Right renal cortex interstitium (tissue), 3 donors: Measurements from ENCODE around the gene THEMIS. TPM values are rescaled to one million over a fixed set of nuclear protein-coding genes. Genes with fewer than 3 reads are reported as not detected.
"Not testable (repeated sequence)": the region's sequence is repeated elsewhere in the genome, so short reads cannot be mapped to it uniquely, and the experiment has no call there.

ENCODE experiments used
- DNase-seq, 3 donors: peaks; one replicate each; pipeline ENCODE4 v3.0.0-alpha.2; 2013; ENCODE audit warnings: low read depth in 3 of 3, low spot score in 2 of 3
- polyA plus RNA-seq, 3 donors: library from polyadenylated mRNA; unstranded; fragments of 120-200 nt; gene quantifications; one replicate each; pipeline ENCODE4 v1.2.1, GENCODE V29; 2013; ENCODE audit not compliant: insufficient read length in 3 of 3

Gene THEMIS
- polyA plus RNA-seq, 3 donors, result 0.04 TPM; not detected in 2

DNA sequence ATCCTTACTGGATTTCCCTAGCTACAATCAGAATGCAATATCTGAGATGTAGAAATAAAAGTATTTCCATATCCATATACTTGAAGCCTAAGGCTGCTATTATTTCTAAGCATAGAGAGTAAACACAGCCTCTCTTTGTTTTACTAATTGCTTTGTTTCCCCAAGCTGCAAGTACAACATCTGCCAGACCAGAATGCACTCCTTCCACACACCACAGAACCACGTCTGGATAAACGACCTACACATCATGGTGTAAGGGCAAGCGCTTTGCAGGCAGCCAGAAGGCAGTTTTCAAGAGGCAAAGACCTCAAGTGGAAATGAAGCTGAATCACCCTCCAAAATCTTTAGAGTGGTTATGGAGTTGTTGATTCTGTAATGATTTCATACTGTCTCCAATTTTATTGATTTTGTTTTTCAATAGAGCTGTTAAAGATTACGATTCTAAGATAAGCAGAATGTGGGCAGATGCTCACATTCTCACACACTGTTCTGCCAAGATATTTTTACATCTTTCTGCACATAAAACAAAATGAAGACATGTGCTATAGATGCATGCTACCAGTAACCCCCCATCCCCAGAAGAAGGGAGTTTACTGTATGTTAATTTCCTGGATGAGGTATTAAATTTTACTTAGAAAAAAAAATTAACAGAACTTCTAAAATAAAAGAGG, 88.8 kb downstream of the THEMIS start:
- DNase-seq, result no peak

DNA sequence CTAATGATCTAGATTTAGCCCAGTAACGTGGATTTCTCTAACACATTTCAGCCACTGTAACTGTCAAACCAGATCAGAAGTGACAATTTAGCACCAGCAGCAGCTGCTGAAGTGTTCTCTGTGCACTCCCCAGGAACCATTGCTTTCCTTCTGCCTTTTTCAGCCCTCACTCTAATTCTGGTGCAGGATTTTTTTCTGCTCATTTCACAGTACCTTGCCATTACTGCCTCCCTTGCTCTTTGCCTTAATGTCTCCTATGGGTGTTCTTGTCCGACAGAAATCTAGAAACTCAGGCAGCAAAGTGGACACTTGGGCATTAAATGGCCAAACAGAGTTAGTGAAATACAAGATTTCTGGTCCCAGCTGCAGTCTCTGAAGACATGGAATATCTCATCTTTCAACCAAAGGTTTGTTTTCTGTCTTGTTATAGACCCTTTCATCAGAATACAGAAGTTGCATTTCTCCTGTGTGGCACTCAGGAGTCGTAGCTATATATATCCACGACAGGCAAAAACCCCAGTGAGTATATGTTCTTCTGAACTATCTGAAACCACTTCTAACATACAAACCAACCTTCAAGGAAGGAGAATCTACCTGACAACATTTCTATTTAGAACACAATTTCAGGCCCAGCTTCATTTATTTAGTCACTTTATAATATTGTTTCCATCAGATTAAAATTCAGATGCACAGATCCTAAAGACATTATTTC, 92.9 kb downstream of the THEMIS start:
- no peak for DNase-seq

DNA sequence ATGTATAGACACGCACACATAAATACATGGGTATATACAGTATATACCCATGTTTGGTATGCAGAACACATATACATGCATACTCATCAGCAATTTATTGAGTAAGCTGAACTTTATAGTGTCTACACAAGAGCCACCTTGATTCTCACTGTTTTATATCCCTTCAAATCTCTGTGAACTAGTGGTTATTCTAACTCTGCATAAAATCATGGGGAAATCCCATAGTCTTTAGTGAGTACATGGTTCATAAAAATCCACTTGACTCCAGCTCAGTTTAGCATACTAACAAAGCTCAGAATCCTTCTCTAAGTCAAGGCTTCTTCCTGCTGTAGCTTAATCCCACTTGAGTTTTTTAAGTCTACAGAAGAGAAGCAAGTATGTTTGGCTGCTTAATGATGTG, 104.1 kb downstream of the THEMIS start:
- DNase-seq, result no peak

DNA sequence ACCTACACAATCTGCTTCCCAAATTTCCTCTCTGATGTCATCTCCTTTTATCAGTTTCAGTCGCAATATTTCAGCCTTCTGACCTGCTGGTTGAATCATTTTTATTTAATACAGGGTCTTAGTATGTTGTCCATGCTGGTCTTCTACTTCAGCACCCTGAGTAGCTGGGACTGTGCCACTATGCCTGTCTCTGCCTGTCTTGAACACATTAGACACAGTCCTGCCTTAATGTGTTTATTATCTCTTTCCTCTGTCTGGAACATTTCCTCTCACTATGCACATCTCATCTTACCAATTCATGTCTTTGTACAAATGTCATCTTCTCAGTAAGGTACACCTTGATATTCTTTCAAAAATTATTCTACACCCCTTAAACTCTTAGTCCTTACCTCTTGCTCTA, 106.5 kb downstream of the THEMIS start:
- DNase-seq, result no peak

DNA sequence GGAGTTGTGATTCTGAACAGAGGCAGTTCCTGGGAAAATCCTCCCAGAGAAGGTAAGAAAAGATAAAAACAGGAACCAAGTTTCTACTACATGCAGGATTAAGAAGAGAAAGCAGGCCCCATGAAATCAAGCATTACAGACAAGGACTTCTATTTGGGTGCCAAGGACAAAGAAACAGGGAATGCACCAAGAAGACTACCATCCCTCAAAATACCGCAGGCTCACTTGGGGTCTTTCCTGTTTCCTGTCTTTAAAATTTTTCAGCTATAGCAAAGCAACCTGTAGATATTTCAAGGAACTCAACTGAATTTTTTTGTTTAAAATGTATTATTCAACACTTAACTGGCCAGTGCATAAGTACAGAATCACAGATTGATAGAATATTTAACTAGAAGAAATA, 107.5 kb downstream of the THEMIS start:
- DNase-seq, result no peak

DNA sequence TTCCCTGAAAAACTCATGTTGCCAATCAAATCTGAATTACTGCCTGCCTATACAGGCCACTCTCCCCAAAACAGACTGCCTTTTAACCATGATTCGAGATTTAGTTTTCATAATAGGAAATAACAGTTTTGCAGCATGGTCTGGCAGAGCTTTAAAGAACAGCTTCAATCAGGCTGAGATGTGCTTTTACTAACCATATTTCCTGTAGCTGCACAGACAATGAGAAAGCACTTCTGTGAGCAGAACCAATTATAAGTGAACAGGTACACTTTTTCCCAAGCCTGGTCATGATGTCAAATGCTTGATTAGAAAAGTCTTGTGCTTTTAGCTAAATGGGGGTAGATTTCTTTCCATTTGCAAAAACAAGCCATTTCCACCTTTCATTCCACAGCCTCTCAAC, 108.2 kb downstream of the THEMIS start:
- no peak for DNase-seq

DNA sequence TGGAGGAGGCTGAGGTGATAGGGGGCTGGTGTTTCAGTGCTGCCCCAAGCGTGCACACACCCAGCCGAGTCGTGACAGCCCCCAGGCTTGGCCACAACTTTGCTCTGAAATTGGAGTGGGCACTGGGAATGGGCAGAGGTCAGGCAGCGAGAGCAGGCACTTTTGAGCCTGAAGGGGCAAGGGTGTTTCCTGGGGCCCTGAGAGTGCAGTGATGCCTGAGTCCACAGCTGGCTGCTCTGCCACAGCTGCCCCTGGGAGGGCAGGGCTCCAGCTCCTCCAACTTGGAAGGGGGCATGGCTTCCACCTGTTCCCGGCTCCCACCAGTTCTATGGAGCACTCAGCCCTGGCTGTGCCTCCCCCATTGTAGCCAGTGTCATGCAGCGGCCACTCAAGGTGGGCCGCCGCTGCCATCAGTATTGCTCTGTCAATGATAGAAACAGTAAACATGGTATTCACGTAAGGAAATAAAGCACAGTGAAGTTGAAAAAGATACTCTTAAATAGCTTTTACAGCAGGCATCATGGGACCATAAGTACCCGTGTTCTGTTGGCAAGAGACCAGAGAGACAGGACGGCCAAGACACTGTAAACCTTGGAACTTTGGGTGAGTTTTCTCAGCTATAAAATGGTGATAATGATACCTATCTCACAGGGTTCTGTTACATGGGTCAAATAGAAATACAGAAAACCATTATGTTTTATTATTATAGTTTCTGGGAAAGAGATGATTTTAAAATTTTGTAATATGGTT, 108.9 kb downstream of the THEMIS start:
- no peak for DNase-seq

DNA sequence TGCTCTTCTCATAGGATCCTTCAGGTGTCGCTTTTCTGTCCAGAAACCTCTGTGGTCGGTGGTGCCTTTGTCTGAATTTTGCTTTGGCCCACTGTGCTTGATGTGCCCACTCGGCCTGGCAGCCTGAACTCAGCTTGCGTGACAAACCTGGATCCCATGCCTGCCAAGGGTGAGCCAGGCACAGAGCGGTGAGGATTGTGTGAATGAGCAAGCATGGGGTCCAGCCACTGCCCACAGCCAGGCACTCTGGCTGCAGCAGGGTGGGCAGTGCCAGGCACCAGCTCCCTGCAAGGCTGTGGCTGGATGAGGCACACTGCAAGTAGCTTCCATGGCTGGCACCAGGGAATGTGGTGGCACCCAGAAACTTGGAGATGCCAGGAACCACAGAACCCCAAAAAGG, 110.3 kb downstream of the THEMIS start:
- DNase-seq, result no peak

DNA sequence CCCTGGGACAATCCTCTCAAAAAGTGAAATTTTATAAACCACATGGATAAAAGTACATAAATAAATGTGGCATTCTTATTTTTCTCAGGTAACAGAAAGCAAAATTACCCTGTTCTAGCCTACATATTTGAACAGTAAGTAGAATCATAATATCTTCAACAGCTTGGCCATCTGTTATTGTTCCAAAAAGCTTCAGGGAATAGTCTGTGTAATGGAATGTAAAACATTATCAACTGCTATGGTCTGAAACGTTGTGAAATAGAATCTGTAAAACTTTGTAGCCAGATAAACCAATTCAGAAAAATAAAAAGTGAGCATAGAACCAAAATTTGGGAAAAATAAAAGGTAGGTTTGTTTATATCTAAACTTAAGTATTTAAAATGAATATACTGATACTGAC, 114.7 kb downstream of the THEMIS start:
- no peak for DNase-seq

DNA sequence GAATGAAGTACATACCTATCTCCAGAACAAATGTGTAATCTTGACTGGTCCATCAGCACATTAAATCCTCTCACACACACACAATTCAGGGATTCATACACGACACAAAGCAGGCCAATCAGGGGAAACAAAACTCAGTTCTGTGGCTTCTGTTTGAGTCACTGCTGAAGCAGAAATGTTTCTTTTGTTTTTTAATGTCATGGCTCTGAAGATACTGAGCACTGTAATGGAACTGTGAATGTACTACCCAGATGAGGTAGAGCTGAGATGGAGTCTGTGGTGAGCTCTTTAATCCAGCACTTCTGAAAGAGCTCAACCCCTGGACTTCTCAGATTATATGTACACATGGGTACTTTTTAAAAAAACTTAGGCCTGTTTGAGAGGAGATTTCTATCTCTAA, 116.4 kb downstream of the THEMIS start:
- DNase-seq, result no peak

DNA sequence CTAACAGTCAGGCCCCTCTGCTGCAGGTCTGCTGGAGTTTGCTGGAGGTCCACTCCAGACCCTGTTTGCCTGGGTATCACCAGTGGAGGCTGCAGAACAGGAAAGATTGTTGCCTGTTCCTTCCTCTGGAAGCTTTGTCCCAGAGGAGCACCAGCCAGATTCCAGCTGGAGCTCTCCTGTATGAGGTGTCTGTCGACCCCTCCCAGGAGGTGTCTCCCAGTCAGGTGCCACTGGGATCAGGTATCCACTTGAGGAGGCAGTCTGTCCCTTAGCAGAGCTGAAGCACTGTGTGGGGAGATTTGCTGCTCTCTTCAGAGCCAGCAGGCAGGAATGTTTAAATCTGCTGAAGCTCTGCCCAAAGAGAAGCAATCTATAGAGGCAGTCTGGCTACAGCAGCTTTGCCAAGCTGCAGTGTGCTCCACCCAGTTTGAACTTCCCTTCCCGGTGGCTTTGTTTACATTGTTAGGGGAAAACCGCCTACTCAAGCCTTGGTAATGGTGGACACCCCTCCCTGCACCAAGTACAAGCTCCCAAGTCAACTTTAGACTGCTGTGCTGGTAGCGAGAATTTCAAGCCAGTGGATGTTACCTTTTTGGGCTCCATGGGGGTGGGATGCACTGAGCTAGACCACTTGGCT, 119.1 kb downstream of the THEMIS start:
- DNase-seq, result not testable (repeated sequence)

DNA sequence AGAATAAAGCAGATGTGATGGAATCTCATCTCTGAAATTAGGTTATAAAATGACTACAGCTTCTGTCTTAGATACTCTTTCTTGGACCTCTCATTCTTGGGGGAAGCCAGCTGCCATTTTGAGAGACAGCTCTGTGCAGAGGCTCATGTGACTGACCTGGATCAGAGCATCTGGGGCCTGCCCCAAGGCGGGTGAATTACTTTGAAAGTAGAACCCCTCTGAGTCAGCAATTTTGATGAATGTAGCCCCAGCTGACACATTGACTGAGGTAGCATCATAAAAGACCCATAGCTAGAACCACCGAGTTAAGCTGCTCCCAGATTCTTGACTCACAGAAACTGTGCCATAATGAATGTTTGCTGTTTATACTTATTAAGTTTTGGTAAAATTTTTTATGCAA, 124.5 kb downstream of the THEMIS start:
- DNase-seq, result no peak

DNA sequence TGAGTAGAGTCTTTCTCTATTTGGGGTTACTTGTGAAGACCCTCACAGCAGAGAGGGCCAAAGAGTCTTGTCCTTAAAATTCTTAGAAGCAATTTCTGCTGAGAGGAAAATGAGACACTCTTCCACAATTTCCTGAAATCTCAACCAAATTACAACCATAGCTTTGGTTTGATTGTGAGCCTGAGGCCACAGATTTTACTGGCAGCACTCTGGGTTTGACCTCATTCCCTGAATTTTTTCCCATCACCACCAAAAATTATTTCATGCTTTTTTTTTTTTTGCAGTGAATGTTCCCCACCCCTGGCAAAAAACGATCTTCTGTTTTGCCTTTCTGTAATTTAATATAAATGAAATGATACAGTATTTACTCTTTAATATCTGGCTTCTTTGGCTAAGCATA, 125.5 kb downstream of the THEMIS start:
- DNase-seq, result no peak

DNA sequence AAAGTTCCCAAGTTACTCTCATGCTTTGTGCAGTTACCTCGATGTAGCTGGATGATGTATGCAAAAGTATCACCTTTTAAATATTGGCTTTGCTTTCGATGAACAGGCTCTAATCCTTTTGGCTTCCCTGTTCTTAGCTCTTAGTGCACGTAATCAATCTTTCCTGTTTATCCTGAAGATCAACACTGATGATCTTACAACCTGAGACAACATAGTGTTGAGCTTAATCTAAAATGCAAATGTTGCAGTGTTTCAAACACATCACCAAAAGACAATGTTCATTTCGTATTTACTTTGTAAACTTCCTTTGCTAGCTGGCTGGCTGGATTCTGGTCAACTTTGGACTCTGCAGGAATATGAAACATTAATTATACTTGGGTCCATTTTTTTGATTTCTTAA, 132.1 kb downstream of the THEMIS start:
- no peak for DNase-seq

DNA sequence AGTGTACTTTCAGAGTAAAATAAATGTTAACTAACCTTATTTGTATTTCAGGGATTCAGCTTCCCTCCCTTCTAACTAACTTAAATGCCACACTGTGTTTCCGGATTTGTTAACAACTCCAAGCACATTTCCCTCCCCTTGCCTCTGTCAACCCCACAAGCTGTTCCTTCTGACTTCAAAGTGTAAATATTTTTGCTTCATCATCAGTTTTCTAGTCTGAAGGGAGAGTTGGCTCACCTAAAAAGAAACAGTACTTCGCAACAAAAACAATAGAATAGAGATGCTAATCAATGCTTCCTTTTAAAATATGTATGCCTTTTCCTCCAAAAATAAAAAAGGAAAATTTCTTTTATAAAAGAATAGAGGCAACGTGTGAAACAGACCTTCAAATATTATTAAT, 132.6 kb downstream of the THEMIS start:
- DNase-seq, result no peak

DNA sequence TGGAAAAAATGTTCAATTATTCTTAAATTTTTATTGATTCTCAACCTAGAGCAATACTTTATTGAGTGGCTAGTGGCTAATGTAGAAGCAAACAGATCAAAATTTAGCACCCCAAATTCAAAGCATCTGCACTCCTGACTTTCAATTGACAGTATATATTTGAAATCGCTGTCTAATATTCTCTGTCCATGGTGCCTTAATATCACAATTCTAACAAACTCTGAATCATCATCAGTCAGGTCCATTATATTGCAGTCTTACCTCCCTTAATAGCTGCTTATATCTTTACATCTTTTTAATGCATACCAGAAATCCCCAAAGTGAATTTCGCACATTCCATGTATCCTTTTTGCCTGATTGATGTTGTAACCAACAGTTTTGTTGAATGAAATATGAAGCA, 134.9 kb downstream of the THEMIS start:
- no peak for DNase-seq

DNA sequence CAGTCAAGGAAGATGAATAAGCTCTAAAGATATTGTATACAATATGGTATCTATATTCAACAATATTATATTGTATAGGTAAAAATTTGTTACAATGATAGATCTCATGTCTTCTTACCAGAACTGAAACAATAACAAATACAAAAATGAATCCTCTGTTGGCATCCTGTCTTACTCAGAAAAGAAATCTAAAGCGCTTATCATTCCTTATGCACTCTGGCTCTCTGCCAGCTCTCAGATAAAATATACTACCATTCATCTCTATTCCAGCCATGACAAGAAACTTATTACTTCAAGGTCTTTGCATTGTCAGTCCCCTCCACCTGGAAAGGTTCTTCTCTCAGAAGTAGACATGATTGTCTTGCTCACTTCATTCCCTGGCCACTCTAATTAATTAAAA, 138.6 kb downstream of the THEMIS start:
- no peak for DNase-seq

DNA sequence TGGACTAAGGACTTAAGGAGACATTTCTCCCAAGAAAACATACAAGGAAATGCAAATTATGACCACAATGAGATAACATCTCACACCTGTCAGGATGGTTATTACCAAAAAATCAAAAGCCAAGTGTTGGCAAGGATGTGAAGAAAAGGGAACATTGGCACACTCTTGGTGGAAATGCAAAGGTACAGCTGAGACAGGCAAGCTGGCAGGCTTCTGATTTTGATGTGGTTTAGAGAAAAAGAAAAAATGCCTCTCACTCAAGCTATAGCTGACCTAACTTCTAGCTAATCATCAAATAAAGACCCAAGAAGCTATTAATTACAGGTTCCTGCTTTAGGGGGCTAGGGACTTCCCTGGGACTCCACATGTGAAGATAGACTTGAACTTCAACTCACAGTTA, 139.8 kb downstream of the THEMIS start:
- no peak for DNase-seq

DNA sequence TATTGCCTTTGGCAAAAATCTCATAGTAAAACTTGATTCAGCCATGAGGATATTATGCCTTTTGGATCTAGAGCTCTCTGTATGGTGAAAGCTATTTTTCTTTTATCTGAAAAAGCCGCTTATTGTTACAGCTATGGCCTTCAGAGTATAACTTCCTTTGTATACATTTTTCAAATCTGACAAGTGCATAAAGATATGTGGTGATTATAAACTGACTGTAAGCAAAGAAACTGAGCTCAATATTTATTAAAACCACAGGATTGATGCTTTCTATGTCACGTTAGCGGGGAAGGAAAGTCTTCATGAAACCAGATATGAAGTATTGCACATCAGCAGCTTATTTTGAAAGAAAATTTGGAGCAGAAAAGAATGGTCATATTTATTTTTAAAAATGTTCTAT, 151.8 kb downstream of the THEMIS start:
- no peak for DNase-seq

DNA sequence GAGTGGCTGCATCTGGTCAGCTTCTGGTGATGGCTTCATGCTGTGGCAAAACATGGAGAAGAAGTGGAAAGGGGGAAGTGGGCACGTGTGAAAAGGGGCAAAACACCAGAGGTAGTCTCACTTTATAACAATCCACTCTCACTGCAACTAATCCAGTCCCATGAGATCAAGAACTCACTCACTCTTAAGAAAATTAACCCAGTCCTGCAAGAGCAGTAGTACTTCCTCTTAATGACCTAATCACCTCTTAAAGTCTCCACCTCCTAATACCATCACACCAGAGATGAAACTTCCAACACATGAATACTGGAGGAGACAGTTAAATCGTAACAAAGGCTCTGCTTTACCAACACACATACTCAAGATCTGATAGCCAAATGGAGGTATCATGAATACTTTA, 152.6 kb downstream of the THEMIS start:
- no peak for DNase-seq

DNA sequence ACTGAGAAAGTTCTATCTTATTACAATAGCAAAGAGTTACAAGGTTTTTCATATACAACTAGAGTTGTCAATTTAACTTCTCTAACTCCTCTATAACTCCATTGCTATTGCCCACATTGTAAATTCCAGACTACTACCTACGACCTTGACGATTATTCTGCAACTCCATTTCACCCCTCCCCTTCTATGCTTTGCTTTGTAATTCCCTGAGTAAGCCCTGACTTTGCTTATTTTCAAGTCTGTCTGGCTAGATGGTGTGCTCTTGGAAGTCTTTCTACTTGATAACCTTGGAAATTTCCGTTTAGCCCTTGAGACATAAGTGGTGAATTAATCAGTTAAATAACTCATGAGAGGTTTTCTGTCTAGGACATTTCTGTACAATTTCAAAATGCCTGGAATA, 162.4 kb downstream of the THEMIS start:
- DNase-seq, result no peak

DNA sequence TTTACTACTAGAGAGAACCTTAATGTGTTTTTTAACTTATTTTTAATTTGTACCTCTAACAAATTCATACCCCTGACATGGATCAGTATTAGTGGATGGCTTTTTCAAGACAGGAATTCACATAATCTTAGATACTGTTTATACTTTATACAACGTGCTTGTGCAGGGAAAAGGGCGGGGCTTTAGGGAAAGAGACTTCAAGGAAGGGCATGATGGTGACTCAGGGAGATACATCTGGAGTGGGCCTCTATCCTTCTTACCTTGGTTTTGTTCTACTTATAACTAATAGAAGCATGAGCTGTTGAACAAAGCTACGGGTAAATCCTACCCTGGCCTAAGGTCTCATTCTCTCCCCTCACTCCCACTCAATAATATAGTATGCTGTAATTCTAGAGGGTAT, 163.1 kb downstream of the THEMIS start:
- DNase-seq, result no peak
